HG03139 (cell line): ENCODE results near the gene ATIC.

Source experiments
- ATAC-seq: cut with Tn5 transposase; IDR thresholded peaks from one replicate; pipeline ENCODE4 v1.9.1; 2021; ENCODE audit not compliant: unreplicated experiment

Gene ATIC

GRCh38 chr2:215314896-215315295 lies 3.0 kb downstream of the ATIC start:
- no peak for ATAC-seq

GRCh38 chr2:215315301-215315700 lies 3.4 kb downstream of the ATIC start:
- no peak for ATAC-seq

- ATAC-seq, result no peak
These were observed 4.5 kb downstream of the ATIC start for GRCh38 chr2:215316336-215316735.

- ATAC-seq, result no peak
These were observed 7.6 kb downstream of the ATIC start for GRCh38 chr2:215319500-215319899.

GRCh38 chr2:215320102-215320501 lies 8.2 kb downstream of the ATIC start:
- no peak for ATAC-seq

- no peak for ATAC-seq
These were observed 8.8 kb downstream of the ATIC start for GRCh38 chr2:215320679-215321078.

- ATAC-seq, result no peak
These were observed 13.0 kb downstream of the ATIC start for GRCh38 chr2:215324811-215325210.

GRCh38 chr2:215328066-215328465 lies 16.2 kb downstream of the ATIC start:
- no peak for ATAC-seq

GRCh38 chr2:215332872-215333595 lies 21.2 kb downstream of the ATIC start:
- ATAC-seq, result no peak

- no peak for ATAC-seq
These were observed 27.2 kb downstream of the ATIC start for GRCh38 chr2:215338883-215339679.

GRCh38 chr2:215347878-215348277 lies 36.0 kb downstream of the ATIC start:
- no peak for ATAC-seq

GRCh38 chr2:215352602-215353001 lies 40.7 kb downstream of the ATIC start:
- ATAC-seq, result no peak

GRCh38 chr2:215354771-215355695 lies 43.2 kb downstream of the ATIC start:
- no peak for ATAC-seq

GRCh38 chr2:215355801-215356200 lies 43.9 kb downstream of the ATIC start:
- no peak for ATAC-seq

- no peak for ATAC-seq
These were observed 44.6 kb downstream of the ATIC start for GRCh38 chr2:215356334-215356947.

GRCh38 chr2:215356948-215357461 lies 45.1 kb downstream of the ATIC start:
- ATAC-seq, result no peak

GRCh38 chr2:215357660-215358059 lies 45.8 kb downstream of the ATIC start:
- no peak for ATAC-seq

GRCh38 chr2:215358312-215358845 lies 46.5 kb downstream of the ATIC start:
- no peak for ATAC-seq

GRCh38 chr2:215358891-215359575 lies 47.2 kb downstream of the ATIC start:
- ATAC-seq, result no peak

GRCh38 chr2:215359576-215359922 lies 47.7 kb downstream of the ATIC start:
- no peak for ATAC-seq
